Measurements from ENCODE around the gene EGR2. TPM values are rescaled to one million over a fixed set of nuclear protein-coding genes. Genes with fewer than 3 reads are reported as not detected.

Gene EGR2
- polyA plus RNA-seq, 1 donor = 2.1 TPM

DNA sequence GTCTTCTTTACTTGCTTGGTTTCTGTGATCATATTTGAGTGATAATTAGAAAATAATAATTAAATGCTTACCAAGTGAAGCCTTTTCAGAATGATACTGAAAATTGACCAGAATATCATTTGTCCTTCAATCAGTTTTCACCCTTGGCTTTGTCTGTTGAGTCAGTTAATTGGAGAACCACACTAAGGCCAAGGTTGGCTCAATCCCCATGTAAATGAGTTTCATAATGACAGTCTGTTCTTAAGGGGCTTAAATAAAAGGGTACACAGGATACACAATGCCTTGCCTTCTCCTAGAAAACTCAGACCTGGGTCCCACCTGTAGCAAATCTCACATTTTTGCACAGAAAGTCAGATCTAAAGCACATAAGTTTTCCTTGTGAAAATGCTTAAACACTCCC lies 31.3 kb upstream of the EGR2 start:
- no peaks in the 10 kb centered on the region for H3K4me1 ChIP-seq (ENCODE audit: control insufficient read depth, insufficient read depth, low read length)
- H3K4me3 ChIP-seq (ENCODE audit: low read length) = no peak overlapping the region
- H3K36me3 ChIP-seq (ENCODE audit: control insufficient read depth, insufficient read depth, low read length) = no peaks in the 10 kb centered on the region
- H3K27me3 ChIP-seq (ENCODE audit: control insufficient read depth, insufficient read depth, low read length) = no peaks in the 10 kb centered on the region
- no peak for DNase-seq
- no peak overlapping the region for H3K27ac ChIP-seq (ENCODE audit: low read length)
- no peaks in the 10 kb centered on the region for H3K9me3 ChIP-seq (ENCODE audit: control insufficient read depth, low read depth, low read length)

DNA sequence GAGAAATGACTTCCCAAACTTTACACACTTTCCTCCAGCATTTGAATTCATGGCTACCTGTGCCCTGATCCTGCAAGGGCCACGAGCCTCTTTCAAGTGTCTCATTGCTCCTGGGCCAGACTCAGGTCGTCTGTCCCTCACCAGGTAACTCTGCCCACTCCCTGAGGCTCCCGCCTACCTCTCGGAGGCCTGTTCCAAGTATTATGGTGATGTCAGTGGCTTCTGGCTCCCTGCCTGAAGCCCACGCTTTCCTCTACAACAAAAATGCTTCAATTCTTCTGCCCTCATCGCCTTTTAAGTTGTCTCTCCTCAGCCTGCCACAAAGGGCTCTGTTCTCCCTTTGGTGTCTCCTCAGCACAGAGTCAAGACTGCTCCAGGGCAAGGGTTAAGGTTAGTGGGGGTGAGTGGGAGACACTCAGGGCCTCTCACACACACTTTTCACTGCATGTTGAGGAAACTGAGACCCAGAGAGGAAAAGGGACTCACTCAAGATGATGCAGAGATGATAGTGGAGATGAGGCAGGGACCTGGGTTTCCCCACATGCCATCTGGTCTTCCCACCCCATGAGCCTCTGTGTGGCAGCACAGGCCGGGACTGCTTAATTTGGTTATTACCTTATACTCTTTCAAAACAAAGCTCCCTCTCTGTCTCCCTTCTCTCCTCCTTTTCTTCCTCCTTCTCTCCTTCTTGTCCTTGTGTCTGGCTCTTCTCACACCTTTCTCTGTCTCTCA lies 28.3 kb upstream of the EGR2 start:
- Histone ChIP-seq H3K36me3 (ENCODE audit: control insufficient read depth, insufficient read depth, low read length) (no peaks in the 10 kb centered on the region), H3K4me1 (ENCODE audit: control insufficient read depth, insufficient read depth, low read length) (no peaks in the 10 kb centered on the region), H3K27me3 (ENCODE audit: control insufficient read depth, insufficient read depth, low read length) (no peaks in the 10 kb centered on the region), H3K27ac (ENCODE audit: low read length) (no peak overlapping the region), H3K4me3 (ENCODE audit: low read length) (no peak overlapping the region), H3K9me3 (ENCODE audit: control insufficient read depth, low read depth, low read length) (no peaks in the 10 kb centered on the region)
- DNase-seq = no peak
- WGBS (ENCODE audit: insufficient coverage, low lambda C conversion rate) = no CpG with 5 or more reads among the region's 7 CpGs

DNA sequence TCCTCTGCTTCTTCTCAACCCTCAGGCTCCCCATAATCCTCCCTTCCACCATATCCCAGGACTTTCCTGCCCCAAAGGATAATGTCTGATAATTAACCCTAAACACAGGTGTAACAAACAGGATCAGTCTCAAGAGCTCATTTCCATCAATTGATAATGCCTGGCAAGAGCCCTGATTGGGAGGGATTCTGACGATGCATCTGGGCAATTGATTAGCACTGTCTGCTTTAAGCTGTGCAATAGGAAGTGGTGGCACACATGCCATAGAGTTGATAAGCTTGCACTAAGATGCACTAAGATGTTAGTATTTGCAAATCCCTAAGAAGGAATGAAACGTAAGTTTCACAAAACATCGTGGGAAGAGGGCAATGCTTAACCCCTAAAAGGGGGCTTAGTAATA lies 27.4 kb upstream of the EGR2 start:
- no peaks in the 10 kb centered on the region for H3K9me3 ChIP-seq (ENCODE audit: control insufficient read depth, low read depth, low read length)
- H3K36me3 ChIP-seq (ENCODE audit: control insufficient read depth, insufficient read depth, low read length) = no peaks in the 10 kb centered on the region
- H3K27me3 ChIP-seq (ENCODE audit: control insufficient read depth, insufficient read depth, low read length) = no peaks in the 10 kb centered on the region
- no CpG with 5 or more reads among the region's 3 CpGs for WGBS (ENCODE audit: insufficient coverage, low lambda C conversion rate)
- H3K4me1 ChIP-seq (ENCODE audit: control insufficient read depth, insufficient read depth, low read length) = no peaks in the 10 kb centered on the region
- no peak overlapping the region for H3K27ac ChIP-seq (ENCODE audit: low read length)
- no peak overlapping the region for H3K4me3 ChIP-seq (ENCODE audit: low read length)
- DNase-seq = no peak

DNA sequence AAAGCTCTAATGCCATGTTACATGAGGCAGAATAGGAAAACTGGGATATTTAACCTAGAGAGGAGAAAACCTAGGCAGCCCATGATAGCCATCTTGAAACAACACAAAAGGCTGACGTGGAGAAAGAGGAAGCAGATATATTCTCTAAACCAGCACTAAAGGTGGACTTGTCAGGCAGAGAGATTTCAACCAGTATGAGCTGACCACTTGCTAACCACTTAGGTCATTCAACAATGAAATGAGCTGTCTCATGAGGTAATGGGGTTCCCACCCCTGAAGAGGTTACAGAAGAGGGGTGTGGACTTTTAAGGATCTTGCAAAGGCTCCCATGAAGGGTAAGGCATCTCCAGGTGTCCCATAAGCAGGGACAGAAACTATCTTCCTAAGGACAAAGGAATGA lies 26.8 kb upstream of the EGR2 start:
- Histone ChIP-seq H3K4me3 (ENCODE audit: low read length) (no peak overlapping the region), H3K36me3 (ENCODE audit: control insufficient read depth, insufficient read depth, low read length) (no peaks in the 10 kb centered on the region), H3K4me1 (ENCODE audit: control insufficient read depth, insufficient read depth, low read length) (no peaks in the 10 kb centered on the region), H3K9me3 (ENCODE audit: control insufficient read depth, low read depth, low read length) (no peaks in the 10 kb centered on the region), H3K27ac (ENCODE audit: low read length) (no peak overlapping the region), H3K27me3 (ENCODE audit: control insufficient read depth, insufficient read depth, low read length) (no peaks in the 10 kb centered on the region)
- DNase-seq = no peak
- no CpG with 5 or more reads among the region's 1 CpG for WGBS (ENCODE audit: insufficient coverage, low lambda C conversion rate)

DNA sequence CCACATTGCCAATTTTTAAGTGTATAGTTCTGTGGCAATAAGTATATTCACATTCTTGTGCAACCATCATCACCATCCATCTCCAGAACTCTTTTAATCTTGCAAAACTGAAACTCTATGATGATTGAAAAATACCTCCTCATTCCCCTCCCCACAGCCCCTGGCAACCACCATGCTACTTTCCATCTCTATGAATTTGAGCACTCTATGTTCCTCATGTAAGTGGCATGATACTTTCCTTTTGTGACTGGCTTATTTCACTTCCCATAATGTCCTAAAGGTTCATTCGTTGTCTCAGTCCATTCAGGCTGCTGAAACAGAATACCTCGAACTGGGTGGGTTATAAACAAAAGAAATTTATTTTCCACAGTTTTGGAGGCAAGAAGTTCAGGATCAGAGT lies 23.4 kb upstream of the EGR2 start:
- WGBS (ENCODE audit: insufficient coverage, low lambda C conversion rate) = 100% methylated on average over 1 of the region's 2 CpGs
- H3K9me3 ChIP-seq (ENCODE audit: control insufficient read depth, low read depth, low read length) = no peaks in the 10 kb centered on the region
- H3K27me3 ChIP-seq (ENCODE audit: control insufficient read depth, insufficient read depth, low read length) = no peaks in the 10 kb centered on the region
- H3K27ac ChIP-seq (ENCODE audit: low read length) = no peak overlapping the region
- no peaks in the 10 kb centered on the region for H3K36me3 ChIP-seq (ENCODE audit: control insufficient read depth, insufficient read depth, low read length)
- H3K4me3 ChIP-seq (ENCODE audit: low read length) = no peak overlapping the region
- no peaks in the 10 kb centered on the region for H3K4me1 ChIP-seq (ENCODE audit: control insufficient read depth, insufficient read depth, low read length)
- DNase-seq = no peak

DNA sequence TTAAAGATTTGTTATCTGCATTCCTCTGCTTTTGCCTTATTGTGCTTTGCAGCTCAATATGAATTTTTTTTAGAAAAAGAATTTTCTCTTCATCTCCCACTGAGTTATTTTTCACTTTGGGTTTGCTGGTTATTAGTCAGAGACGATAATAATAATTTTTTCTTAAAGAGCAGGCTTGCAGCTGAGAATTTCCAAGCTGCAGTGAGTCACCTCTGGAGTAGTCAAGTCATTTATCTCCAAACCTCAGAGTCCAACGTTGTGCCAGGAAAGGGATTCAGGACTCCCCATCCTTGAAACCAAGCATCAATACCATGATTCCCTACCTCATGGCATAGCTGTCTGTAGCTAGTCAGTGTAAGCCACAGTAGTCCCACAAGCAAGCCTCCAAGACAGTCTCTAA lies 15.2 kb upstream of the EGR2 start:
- peaks cover 7% of the 10 kb centered on the region for H3K27me3 ChIP-seq (ENCODE audit: control insufficient read depth, insufficient read depth, low read length)
- no peaks in the 10 kb centered on the region for H3K9me3 ChIP-seq (ENCODE audit: control insufficient read depth, low read depth, low read length)
- DNase-seq = no peak
- no peaks in the 10 kb centered on the region for H3K36me3 ChIP-seq (ENCODE audit: control insufficient read depth, insufficient read depth, low read length)
- WGBS (ENCODE audit: insufficient coverage, low lambda C conversion rate) = no CpG with 5 or more reads among the region's 2 CpGs
- no peak overlapping the region for H3K4me3 ChIP-seq (ENCODE audit: low read length)
- no peaks in the 10 kb centered on the region for H3K4me1 ChIP-seq (ENCODE audit: control insufficient read depth, insufficient read depth, low read length)
- no peak overlapping the region for H3K27ac ChIP-seq (ENCODE audit: low read length)

DNA sequence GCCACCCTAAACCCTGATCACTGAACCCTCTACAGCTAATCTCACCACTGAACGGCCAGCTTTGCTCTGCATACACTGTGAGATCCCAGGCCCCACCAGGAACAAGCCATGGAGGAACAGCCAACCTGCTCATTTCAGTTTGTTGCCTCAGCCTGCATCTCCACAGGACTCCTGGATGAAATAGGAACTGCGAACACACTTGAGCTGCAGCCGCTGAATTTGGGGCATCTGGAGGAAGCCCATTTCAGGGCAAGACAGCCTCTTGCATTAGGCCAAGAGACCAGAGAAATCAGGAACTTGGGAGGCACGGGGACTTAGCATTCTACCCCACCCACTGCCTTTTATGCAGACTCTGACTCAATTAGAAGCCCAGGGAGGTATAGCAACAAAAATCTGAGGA lies 14.5 kb upstream of the EGR2 start:
- H3K27ac ChIP-seq (ENCODE audit: low read length) = no peak overlapping the region
- no peak for DNase-seq
- no CpG with 5 or more reads among the region's 4 CpGs for WGBS (ENCODE audit: insufficient coverage, low lambda C conversion rate)
- H3K27me3 ChIP-seq (ENCODE audit: control insufficient read depth, insufficient read depth, low read length) = peaks cover 7% of the 10 kb centered on the region
- H3K9me3 ChIP-seq (ENCODE audit: control insufficient read depth, low read depth, low read length) = no peaks in the 10 kb centered on the region
- no peaks in the 10 kb centered on the region for H3K4me1 ChIP-seq (ENCODE audit: control insufficient read depth, insufficient read depth, low read length)
- no peak overlapping the region for H3K4me3 ChIP-seq (ENCODE audit: low read length)
- H3K36me3 ChIP-seq (ENCODE audit: control insufficient read depth, insufficient read depth, low read length) = no peaks in the 10 kb centered on the region

DNA sequence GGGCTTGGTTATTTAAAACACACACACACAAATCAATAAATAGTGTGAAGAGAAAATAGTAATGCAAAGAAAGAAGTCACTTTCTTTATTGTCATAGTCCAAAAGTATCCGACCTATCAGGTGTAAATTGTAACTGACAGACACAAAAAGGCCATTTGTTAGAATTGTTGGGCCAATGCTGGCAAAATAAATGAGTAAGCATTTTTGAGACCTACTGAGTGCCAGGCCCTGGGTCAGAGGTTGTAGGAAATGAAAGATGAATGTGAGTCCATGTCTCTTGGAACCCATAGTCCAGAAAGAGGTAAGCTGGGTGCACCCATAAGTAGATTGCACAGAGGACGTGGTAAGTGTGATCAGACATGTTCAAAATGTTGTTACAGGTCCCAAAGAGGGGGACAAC lies 13.5 kb upstream of the EGR2 start:
- no peak overlapping the region for H3K4me3 ChIP-seq (ENCODE audit: low read length)
- H3K9me3 ChIP-seq (ENCODE audit: control insufficient read depth, low read depth, low read length) = no peaks in the 10 kb centered on the region
- H3K27me3 ChIP-seq (ENCODE audit: control insufficient read depth, insufficient read depth, low read length) = peaks cover 9% of the 10 kb centered on the region
- WGBS (ENCODE audit: insufficient coverage, low lambda C conversion rate) = 100% methylated on average over 1 of the region's 2 CpGs
- no peaks in the 10 kb centered on the region for H3K36me3 ChIP-seq (ENCODE audit: control insufficient read depth, insufficient read depth, low read length)
- H3K4me1 ChIP-seq (ENCODE audit: control insufficient read depth, insufficient read depth, low read length) = no peaks in the 10 kb centered on the region
- no peak for DNase-seq
- no peak overlapping the region for H3K27ac ChIP-seq (ENCODE audit: low read length)

DNA sequence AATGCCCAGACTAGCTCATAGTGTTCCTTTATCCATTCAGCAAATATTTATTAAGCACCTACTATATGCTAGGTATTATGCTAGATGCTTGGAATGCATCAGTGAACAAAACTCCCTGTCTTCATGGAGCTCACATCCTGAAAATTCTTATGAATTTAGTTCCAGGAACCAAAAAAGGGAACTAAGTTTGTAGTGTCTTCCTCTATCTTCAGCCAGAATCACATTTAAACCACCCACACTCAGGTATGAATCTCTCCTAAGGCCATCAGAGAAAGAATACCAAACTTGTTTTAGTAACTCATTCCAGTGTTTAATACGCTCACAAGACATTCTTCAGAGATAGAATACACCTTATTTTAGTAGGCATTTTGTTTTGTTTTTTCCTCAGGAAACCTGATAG lies 10.1 kb upstream of the EGR2 start:
- no peak for DNase-seq
- H3K27ac ChIP-seq (ENCODE audit: low read length) = no peak overlapping the region
- no peaks in the 10 kb centered on the region for H3K4me1 ChIP-seq (ENCODE audit: control insufficient read depth, insufficient read depth, low read length)
- no peak overlapping the region for H3K4me3 ChIP-seq (ENCODE audit: low read length)
- no peaks in the 10 kb centered on the region for H3K36me3 ChIP-seq (ENCODE audit: control insufficient read depth, insufficient read depth, low read length)
- no CpG with 5 or more reads among the region's 1 CpG for WGBS (ENCODE audit: insufficient coverage, low lambda C conversion rate)
- peaks cover 16% of the 10 kb centered on the region for H3K27me3 ChIP-seq (ENCODE audit: control insufficient read depth, insufficient read depth, low read length)
- no peaks in the 10 kb centered on the region for H3K9me3 ChIP-seq (ENCODE audit: control insufficient read depth, low read depth, low read length)

DNA sequence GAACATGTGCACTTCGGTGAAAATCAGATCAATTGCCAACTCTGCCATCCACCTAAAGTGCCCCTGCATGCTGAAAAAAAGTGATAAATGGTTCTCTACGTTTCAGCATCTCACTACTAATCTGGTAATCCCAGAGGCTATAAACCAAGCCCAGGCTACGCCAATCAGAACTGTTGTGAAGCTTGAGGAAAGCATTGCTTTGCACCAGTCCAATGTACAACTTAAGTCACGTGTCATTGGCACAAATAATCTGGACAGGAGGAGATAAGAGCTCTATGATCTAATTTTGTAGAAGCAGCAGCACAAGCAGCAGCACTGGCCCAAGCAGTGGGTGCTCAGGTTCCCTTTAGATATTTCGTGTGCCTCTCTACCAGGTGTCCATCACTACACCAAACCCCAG lies 4.4 kb upstream of the EGR2 start:
- WGBS (ENCODE audit: insufficient coverage, low lambda C conversion rate) = no CpG with 5 or more reads among the region's 5 CpGs
- DNase-seq = no peak
- Histone ChIP-seq H3K27me3 (ENCODE audit: control insufficient read depth, insufficient read depth, low read length) (peaks cover 50% of the 10 kb centered on the region), H3K9me3 (ENCODE audit: control insufficient read depth, low read depth, low read length) (peaks cover 3% of the 10 kb centered on the region), H3K27ac (ENCODE audit: low read length) (no peak overlapping the region), H3K4me1 (ENCODE audit: control insufficient read depth, insufficient read depth, low read length) (peaks cover 14% of the 10 kb centered on the region), H3K4me3 (ENCODE audit: low read length) (no peak overlapping the region), H3K36me3 (ENCODE audit: control insufficient read depth, insufficient read depth, low read length) (no peaks in the 10 kb centered on the region)

DNA sequence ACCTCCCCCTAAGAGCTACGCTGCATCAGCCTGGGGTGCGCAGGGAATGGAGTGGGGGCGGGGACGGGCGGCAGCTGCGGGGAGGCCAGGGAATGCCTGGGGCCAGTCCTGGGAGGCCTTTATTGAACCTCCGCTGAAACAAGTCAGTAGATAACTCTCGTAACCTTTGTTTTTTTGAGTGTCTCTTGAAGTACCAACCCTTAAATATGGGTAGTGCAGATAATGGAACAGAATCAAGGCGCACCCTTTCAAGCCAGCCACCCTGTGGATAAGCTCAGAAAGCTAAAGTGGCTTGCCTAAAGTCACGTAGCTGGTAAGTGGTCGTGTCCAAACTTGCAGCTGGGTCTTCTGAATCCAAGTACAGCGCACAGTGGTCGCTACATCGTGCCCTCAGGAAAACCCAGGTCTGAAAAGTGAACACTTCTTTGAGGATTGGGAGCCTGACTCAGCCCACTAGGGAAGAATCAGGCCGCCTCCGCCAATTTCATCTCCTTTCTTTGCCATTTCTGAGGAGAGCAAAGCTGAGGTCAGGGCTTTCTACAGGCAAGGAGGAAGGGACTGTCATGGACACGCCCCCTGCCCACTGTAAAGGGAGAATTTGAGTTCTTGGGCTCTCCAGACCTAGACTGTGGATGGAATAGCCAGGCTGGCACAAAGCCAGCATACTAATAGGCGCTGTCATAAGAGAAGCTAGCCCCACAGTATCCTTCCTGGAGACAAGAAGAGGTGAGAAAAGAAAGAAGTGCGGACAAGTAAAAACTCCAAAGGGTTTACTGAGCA lies 3.2 kb upstream of the EGR2 start:
- DNase-seq = no peak
- WGBS (ENCODE audit: insufficient coverage, low lambda C conversion rate) = 80% methylated on average over 1 of the region's 19 CpGs
- Histone ChIP-seq H3K36me3 (ENCODE audit: control insufficient read depth, insufficient read depth, low read length) (no peaks in the 10 kb centered on the region), H3K27me3 (ENCODE audit: control insufficient read depth, insufficient read depth, low read length) (peaks cover 60% of the 10 kb centered on the region), H3K4me1 (ENCODE audit: control insufficient read depth, insufficient read depth, low read length) (peaks cover 23% of the 10 kb centered on the region), H3K9me3 (ENCODE audit: control insufficient read depth, low read depth, low read length) (peaks cover 3% of the 10 kb centered on the region), H3K4me3 (ENCODE audit: low read length) (no peak overlapping the region), H3K27ac (ENCODE audit: low read length) (no peak overlapping the region)

All from large intestine (tissue), 3 donors.